Psoas muscle (tissue), 8 donors: ENCODE results near the gene CYB5D1. TPM values are rescaled to one million over a fixed set of nuclear protein-coding genes. Genes with fewer than 3 reads are reported as not detected.
A peak's percentile ranks its signal among the peaks of the same experiment; 100 is the strongest.

Experiments used
- ATAC-seq, 4 donors: fragments of 200-7000 bp; cut with Tn5 transposase; one replicate each; pipeline ENCODE4 v1.9.1; 2020; ENCODE audit warnings: moderate library complexity in 3 of 4, mild to moderate bottlenecking in 2 of 4
- DNase-seq, 2 donors: peaks; one replicate each; pipeline ENCODE4 v3.0.0-alpha.2; 2020
- H3K27ac ChIP-seq: fragments of 200-600 bp; one replicate; pipeline ENCODE4 v1.8.0; 2022
- H3K27me3 ChIP-seq, 3 donors: fragments of 200-600 bp in 1 of 3; one replicate each; pipeline versions ENCODE4 v1.6.1 to v1.8.0; 2013 to 2022; ENCODE audit warnings: low read length in 2 of 3, mild to moderate bottlenecking in 2 of 3, moderate library complexity in 1 of 3; ENCODE audit not compliant: insufficient read depth in 3 of 3
- H3K36me3 ChIP-seq, 2 donors: fragments of 200-600 bp in 1 of 2; one replicate each; pipeline versions ENCODE4 v1.6.1 to v1.8.0; 2013 to 2022; ENCODE audit warnings: low read depth in 1 of 2, mild to moderate bottlenecking in 1 of 2, moderate library complexity in 1 of 2; ENCODE audit not compliant: insufficient read depth in 1 of 2
- H3K4me1 ChIP-seq: fragments of 200-600 bp; one replicate; pipeline ENCODE4 v1.8.0; 2022
- H3K4me3 ChIP-seq: fragments of 200-600 bp; one replicate; pipeline ENCODE4 v1.8.0; 2022; ENCODE audit warnings: mild to moderate bottlenecking
- H3K9me3 ChIP-seq: fragments of 200-600 bp; one replicate; pipeline ENCODE4 v1.8.0; 2022
- WGBS, 3 donors: extraction: QIAGEN DNeasy Blood & Tissue Kit; methylation state at CpG; one replicate each; pipeline versions ENCODE4 v1.1.6 to v1.1.7; 2013; 5-methylcytosine and 5-hydroxymethylcytosine counted together
- intact Hi-C, 2 donors: fragments of 100-400 bp; cut with DNase I; formaldehyde crosslinking; loops; one replicate each; pipeline versions ENCODE4 v1.11.0 to v1.14.2; 2022
- polyA plus RNA-seq, 3 donors: library from polyadenylated mRNA; stranded (reverse); fragments of 200-250 nt; gene quantifications; one replicate each; pipeline ENCODE4 v1.2.3, GENCODE V29; 2013
- total RNA-seq, 4 donors: library from RNA; stranded (reverse); fragmentation: NEBNext Ultra II Directional in 2 of 4; extraction: Animal tissue kit (Norgen Biotek cat#: 25700) in 2 of 4; gene quantifications; one replicate each; pipeline versions ENCODE4 v1.2.1 to v1.2.4, GENCODE V29; 2021 to 2023
- TF ChIP-seq, protein P1 (sequence below): fragments of 200-600 bp; IDR thresholded peaks from one replicate; pipeline ENCODE4 v1.8.0; 2022; ENCODE audit warnings: antibody characterized with exemption
- donor health status: healthy with polysubstance abuse.
- donor health status: DM: no; HTN: no; CAD: no; lungs with moderate emphysema.
- donor health status: Bipolar disorder and iron deficiency.
- donor health status: healthy.
- donor health status: DM: yes; HTN: yes; CAD: no.
- donor health status: DM: no; HTN: no; CAD: no.
- donor health status: DM: no; HTN: no; CAD: no.
- donor health status: DM: yes; HTN: yes; CAD: no.

CYB5D1 gene
- total and polyA plus RNA-seq, 7 donors: 7.1 to 31.7 (median 10.4) TPM

GRCh38 chr17:7854851-7855659 lies 2.7 kb upstream of the CYB5D1 start, which contains the start of gene TMEM88:
TSS of gene TMEM88 (plus strand) at chr17:7855066. CDS start at chr17:7855075, 9 bp downstream.
- H3K27ac ChIP-seq: peak within 1 kb of the TSS; percentile 93
- TF ChIP-seq, protein P1, sequence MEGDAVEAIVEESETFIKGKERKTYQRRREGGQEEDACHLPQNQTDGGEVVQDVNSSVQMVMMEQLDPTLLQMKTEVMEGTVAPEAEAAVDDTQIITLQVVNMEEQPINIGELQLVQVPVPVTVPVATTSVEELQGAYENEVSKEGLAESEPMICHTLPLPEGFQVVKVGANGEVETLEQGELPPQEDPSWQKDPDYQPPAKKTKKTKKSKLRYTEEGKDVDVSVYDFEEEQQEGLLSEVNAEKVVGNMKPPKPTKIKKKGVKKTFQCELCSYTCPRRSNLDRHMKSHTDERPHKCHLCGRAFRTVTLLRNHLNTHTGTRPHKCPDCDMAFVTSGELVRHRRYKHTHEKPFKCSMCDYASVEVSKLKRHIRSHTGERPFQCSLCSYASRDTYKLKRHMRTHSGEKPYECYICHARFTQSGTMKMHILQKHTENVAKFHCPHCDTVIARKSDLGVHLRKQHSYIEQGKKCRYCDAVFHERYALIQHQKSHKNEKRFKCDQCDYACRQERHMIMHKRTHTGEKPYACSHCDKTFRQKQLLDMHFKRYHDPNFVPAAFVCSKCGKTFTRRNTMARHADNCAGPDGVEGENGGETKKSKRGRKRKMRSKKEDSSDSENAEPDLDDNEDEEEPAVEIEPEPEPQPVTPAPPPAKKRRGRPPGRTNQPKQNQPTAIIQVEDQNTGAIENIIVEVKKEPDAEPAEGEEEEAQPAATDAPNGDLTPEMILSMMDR: no peak

DNA sequence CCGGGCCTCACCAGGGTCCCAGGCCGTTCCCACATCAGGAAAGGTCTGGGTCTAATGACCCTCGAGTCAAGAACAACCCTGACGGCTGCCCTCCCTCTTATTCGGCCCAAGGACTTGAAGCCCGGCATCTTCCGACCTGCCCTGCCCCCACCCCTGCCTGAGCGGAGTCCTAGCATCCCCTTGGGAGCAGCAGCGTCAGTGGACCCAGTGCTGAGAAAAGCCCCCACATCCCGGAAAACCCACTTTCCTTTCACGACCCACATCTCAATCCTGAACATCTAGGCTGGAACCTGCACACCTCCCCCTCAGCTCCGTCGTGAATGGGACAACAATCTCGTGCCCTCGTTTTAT lies 2.2 kb upstream of the CYB5D1 start:
- DNase-seq: peak in 1 of 2 donors; percentile 68
- H3K4me3 ChIP-seq: peak overlapping the region; percentile 86
- 28 to 37% (median 31%) methylated on average over 15 of the region's 15 CpGs for WGBS, 3 donors
- peak overlapping the region; percentile 93 for H3K27ac ChIP-seq
- H3K36me3 ChIP-seq: peaks cover 3 to 45% of the 10 kb centered on the region in 2 donors
- no peak for ATAC-seq
- peaks cover 31% of the 10 kb centered on the region for H3K4me1 ChIP-seq
- no peaks in the 10 kb centered on the region for H3K9me3 ChIP-seq
- TF ChIP-seq, protein P1: no peak
- no peaks in the 10 kb centered on the region for H3K27me3 ChIP-seq
- intact Hi-C loops: no loop called here

More at GRCh38 chr17:7854851-7855659, 2.7 kb upstream of the CYB5D1 start, which contains the start of gene TMEM88:
- WGBS, 3 donors: 53 to 57% (median 57%) methylated on average over 47 to 57 of the region's 57 CpGs
- ATAC-seq (no peak), DNase-seq (peak in 1 of 2 donors; percentile 64)
- Histone ChIP-seq H3K4me3 (peak within 1 kb of the TSS; percentile 86), H3K36me3 (peaks cover 3 to 45% of the 10 kb centered on the region in 2 donors), H3K27me3 (no peaks in the 10 kb centered on the region), H3K9me3 (no peaks in the 10 kb centered on the region), H3K4me1 (peaks cover 31% of the 10 kb centered on the region)
- intact Hi-C loops: loop anchor here in 1 of 2 donors (5.0 kb wide), 1 partner anchor 113 kb away; no protein-coding TSS in a partner anchor

- H3K4me1 ChIP-seq: peaks cover 31% of the 10 kb centered on the region
- H3K27ac ChIP-seq: peak overlapping the region; percentile 93
- 14 to 16% (median 14%) methylated on average over 28 to 29 of the region's 29 CpGs for WGBS, 3 donors
- H3K27me3 ChIP-seq: no peaks in the 10 kb centered on the region
- peak; percentile 66 to 84 for DNase-seq
- peaks cover 3 to 45% of the 10 kb centered on the region in 2 donors for H3K36me3 ChIP-seq
- no peaks in the 10 kb centered on the region for H3K9me3 ChIP-seq
- intact Hi-C loops: no loop called here
- ATAC-seq: no peak
- TF ChIP-seq, protein P1: no peak
- H3K4me3 ChIP-seq: peak overlapping the region; percentile 86
Measured at GRCh38 chr17:7856011-7856810, 1.6 kb upstream of the CYB5D1 start.

- ATAC-seq (peak; percentile 88 to 92 (median 90)), DNase-seq (peak; percentile 96 to 98)
- Histone ChIP-seq H3K4me3 (peak within 1 kb of the TSS; percentile 86), H3K36me3 (peaks cover 5 to 47% of the 10 kb centered on the region in 2 donors), H3K27me3 (no peaks in the 10 kb centered on the region), H3K27ac (peak within 1 kb of the TSS; percentile 93), H3K9me3 (no peaks in the 10 kb centered on the region), H3K4me1 (peaks cover 28% of the 10 kb centered on the region)
- WGBS, 3 donors: 0 to 1% (median 0%) methylated on average over 62 to 64 of the region's 64 CpGs
- intact Hi-C loops: loop anchor here in 1 of 2 donors (1.0 kb wide), 1 partner anchor 14 kb away; no protein-coding TSS in a partner anchor
- TF ChIP-seq, protein P1: peak; percentile 43
Measured at GRCh38 chr17:7856811-7857712, 741 bp upstream of the CYB5D1 start, which contains the start of gene NAA38. TSS of gene NAA38 (minus strand) at chr17:7857559. CDS start at chr17:7857463, 96 bp downstream.
